CD4-positive, alpha-beta memory T cell (primary cell): ENCODE data around the gene CDKN2B. TPM values are rescaled to one million over a fixed set of nuclear protein-coding genes. Genes with fewer than 3 reads are reported as not detected.

Experiments
- CTCF ChIA-PET: fragments of 350-600 bp; sonication (Branson Sonifier 250); formaldehyde crosslinking; loops from one replicate; lab custom pipeline; 2021; ENCODE audit warnings: inconsistent platforms; ENCODE audit not compliant: partially characterized antibody; lab: Charles Lee
- POLR2A ChIA-PET: fragments of 350-600 bp; sonication (Branson Sonifier 250); formaldehyde crosslinking; loops from one replicate; lab custom pipeline; 2021; ENCODE audit not compliant: partially characterized antibody; lab: Charles Lee
- DNase-seq, 5 donors: peaks; one replicate each; pipeline versions ENCODE4 v3.0.0 to v3.0.0-alpha.2; 2020 to 2022; ENCODE audit warnings: mixed read lengths in 1 of 5
- H3K27ac ChIP-seq: one replicate; pipeline ENCODE4 v1.7.0; 2013; ENCODE audit warnings: low read depth, low read length
- H3K27me3 ChIP-seq: 2 replicates; pipeline ENCODE4 v1.7.0; 2013; ENCODE audit warnings: mild to moderate bottlenecking, low read length, moderate library complexity; ENCODE audit not compliant: insufficient read depth
- H3K36me3 ChIP-seq: 2 replicates; pipeline ENCODE4 v1.7.0; 2013; ENCODE audit warnings: mild to moderate bottlenecking, low read length, moderate library complexity; ENCODE audit not compliant: insufficient read depth
- H3K4me1 ChIP-seq: 2 replicates; pipeline ENCODE4 v1.7.0; 2013; ENCODE audit warnings: mild to moderate bottlenecking, low read length, moderate library complexity; ENCODE audit not compliant: insufficient read depth
- H3K4me3 ChIP-seq, 2 donors: one replicate each; pipeline ENCODE4 v1.7.0; 2013; ENCODE audit warnings: low read length in 2 of 2, mild to moderate bottlenecking in 1 of 2
- H3K9me3 ChIP-seq, 2 donors: one replicate each; pipeline ENCODE4 v1.7.0; 2013; ENCODE audit warnings: low read length in 2 of 2, control low read depth in 1 of 2; ENCODE audit not compliant: control insufficient read depth in 1 of 2
- H3K27ac Mint-ChIP-seq, 7 donors: one replicate each; pipeline ENCODE4 v1.8.0; 2020 to 2021; ENCODE audit warnings: mixed read lengths in 7 of 7, mild to moderate bottlenecking in 6 of 7, inconsistent platforms in 3 of 7, moderate library complexity in 3 of 7
- H3K27me3 Mint-ChIP-seq, 2 donors: one replicate each; pipeline ENCODE4 v1.8.0; 2020 to 2021; ENCODE audit warnings: mixed read lengths in 2 of 2
- H3K36me3 Mint-ChIP-seq, 2 donors: one replicate each; pipeline ENCODE4 v1.8.0; 2020 to 2021; ENCODE audit warnings: mixed read lengths in 2 of 2, inconsistent platforms in 1 of 2, mild to moderate bottlenecking in 1 of 2
- H3K4me1 Mint-ChIP-seq, 4 donors: one replicate each; pipeline ENCODE4 v1.8.0; 2020 to 2021; ENCODE audit warnings: mixed read lengths in 4 of 4, mild to moderate bottlenecking in 1 of 4
- H3K4me3 Mint-ChIP-seq, 8 donors: one replicate each; pipeline ENCODE4 v1.8.0; 2020 to 2021; ENCODE audit warnings: mixed read lengths in 8 of 8, mild to moderate bottlenecking in 7 of 8, moderate library complexity in 6 of 8, inconsistent platforms in 3 of 8
- H3K9me3 Mint-ChIP-seq, 8 donors: one replicate each; pipeline ENCODE4 v1.8.0; 2020 to 2021; ENCODE audit warnings: mixed read lengths in 8 of 8, mild to moderate bottlenecking in 5 of 8, inconsistent platforms in 3 of 8, moderate library complexity in 1 of 8
- intact Hi-C: fragments of 100-400 bp; cut with micrococcal nuclease; formaldehyde crosslinking; loops from one replicate; pipeline ENCODE4 v1.15.1; 2023
- polyA plus RNA-seq, 2 donors: library from polyadenylated mRNA; unstranded; fragments of 300-500 nt; fragmentation: Illumina TruSeq; gene quantifications; one replicate each; pipeline ENCODE4 v1.2.3, GENCODE V29; 2021
- total RNA-seq, 2 experiments: library from RNA; stranded (reverse); gene quantifications; one replicate each; pipeline ENCODE4 v1.2.3, GENCODE V29; 2021

Gene CDKN2B
- total and polyA plus RNA-seq, 4 experiments from 2014 or later, result 0.26 to 2.1 (median 0.64) TPM

DNA sequence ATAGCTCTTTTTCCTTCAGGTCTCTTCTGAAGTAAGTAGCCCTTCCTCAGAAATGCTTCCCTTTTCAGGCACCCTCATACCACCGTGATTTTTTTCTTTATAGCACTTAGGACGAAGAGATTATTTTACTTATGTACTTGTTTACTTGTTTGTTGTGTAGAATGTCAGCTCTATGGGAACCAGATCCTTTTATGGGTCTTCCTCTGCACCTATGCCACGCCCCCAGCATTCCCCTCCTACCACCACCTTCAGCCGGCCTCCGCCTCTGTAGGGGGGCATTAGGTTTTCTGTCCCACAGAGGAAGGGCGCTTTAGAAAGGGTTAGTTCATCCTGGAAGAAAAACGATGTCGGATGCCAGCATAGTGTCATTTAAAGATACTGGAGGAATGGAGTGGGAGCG lies 12.7 kb downstream of the CDKN2B start:
- POLR2A ChIA-PET, result no interaction called here
- H3K36me3 Mint-ChIP-seq, result peaks cover 0 to 6% of the 10 kb centered on the region in 2 donors

GRCh38 chr9:21995666-21996398 lies 13.3 kb downstream of the CDKN2B start:
- peak in 3 of 5 donors; percentile 32 to 48 (median 36) for DNase-seq
- intact Hi-C loops, result loop anchor here (1.0 to 10.0 kb wide), 7 partner anchors 12 to 661 kb away; partner anchors contain the start of genes KLHL9 and MTAP

More for the DNA sequence above, 12.7 kb downstream of the CDKN2B start:
- H3K4me3 ChIP-seq, result no peak overlapping the region
- Mint-ChIP-seq H3K4me1 (peaks cover 6 to 33% (median 13%) of the 10 kb centered on the region in 4 donors), H3K9me3 (peaks cover 0 to 2% (median 0%) of the 10 kb centered on the region in 8 donors), H3K27me3 (peaks cover 8 to 9% of the 10 kb centered on the region in 2 donors), H3K27ac (peak overlapping the region; percentile 21 to 94 (median 37)), H3K4me3 (peak overlapping the region; percentile 70 to 99 (median 94))
- DNase-seq, result no peak
- H3K9me3 ChIP-seq, result no peaks in the 10 kb centered on the region
- intact Hi-C loops, result loop anchor here (10.0 kb wide), 1 partner anchor 662 kb away; the partner anchor contains the start of gene KLHL9
- no peak overlapping the region for H3K27ac ChIP-seq
- H3K36me3 ChIP-seq, result no peaks in the 10 kb centered on the region
- H3K27me3 ChIP-seq, result no peaks in the 10 kb centered on the region
- peaks cover 21% of the 10 kb centered on the region for H3K4me1 ChIP-seq
- CTCF ChIA-PET, result interaction anchor here (1.3 to 6.7 kb wide), 3 partner anchors 12 to 43 kb away, joined by 3 to 50 read pairs (median 18); partner anchors contain the start of gene CDKN2B

GRCh38 chr9:21995006-21995665 lies 14.0 kb downstream of the CDKN2B start:
- Mint-ChIP-seq H3K27me3 (peaks cover 0 to 3% of the 10 kb centered on the region in 2 donors), H3K9me3 (peaks cover 0 to 3% (median 0%) of the 10 kb centered on the region in 8 donors), H3K4me1 (peaks cover 6 to 33% (median 13%) of the 10 kb centered on the region in 4 donors), H3K4me3 (peak overlapping the region; percentile 93 to 100 (median 98)), H3K36me3 (peaks cover 0 to 6% of the 10 kb centered on the region in 2 donors), H3K27ac (peak overlapping the region; percentile 93 to 98 (median 95))
- peaks cover 21% of the 10 kb centered on the region for H3K4me1 ChIP-seq
- CTCF ChIA-PET, result interaction anchor here (1.0 to 6.7 kb wide), 8 partner anchors 13 to 182 kb away, joined by 3 to 50 read pairs (median 4); partner anchors contain the start of gene CDKN2B
- no peaks in the 10 kb centered on the region for H3K27me3 ChIP-seq
- H3K27ac ChIP-seq, result peak overlapping the region; percentile 75
- peak; percentile 84 to 89 (median 85) for DNase-seq
- POLR2A ChIA-PET, result interaction anchor here (0.7 to 1.7 kb wide), 8 partner anchors 8 to 193 kb away, joined by 3 to 9 read pairs (median 4); partner anchors contain the start of genes CDKN2B and MTAP
- no peaks in the 10 kb centered on the region for H3K36me3 ChIP-seq
- H3K4me3 ChIP-seq, result peak overlapping the region; percentile 92 to 94
- no peaks in the 10 kb centered on the region for H3K9me3 ChIP-seq
- intact Hi-C loops, result loop anchor here (1.0 to 10.0 kb wide), 7 partner anchors 13 to 660 kb away; partner anchors contain the start of genes KLHL9 and MTAP

More at GRCh38 chr9:21995666-21996398, 13.3 kb downstream of the CDKN2B start:
- Mint-ChIP-seq H3K36me3 (peaks cover 0 to 6% of the 10 kb centered on the region in 2 donors), H3K9me3 (peaks cover 0 to 2% (median 0%) of the 10 kb centered on the region in 8 donors), H3K27ac (peak overlapping the region; percentile 93 to 98 (median 94)), H3K4me1 (peaks cover 6 to 33% (median 13%) of the 10 kb centered on the region in 4 donors), H3K4me3 (peak overlapping the region; percentile 93 to 100 (median 98)), H3K27me3 (peaks cover 4 to 5% of the 10 kb centered on the region in 2 donors)
- Histone ChIP-seq H3K27ac (peak overlapping the region; percentile 75), H3K4me3 (peak overlapping the region; percentile 92 to 94), H3K36me3 (no peaks in the 10 kb centered on the region), H3K27me3 (no peaks in the 10 kb centered on the region), H3K9me3 (no peaks in the 10 kb centered on the region), H3K4me1 (peaks cover 21% of the 10 kb centered on the region)
- ChIA-PET CTCF (interaction anchor here (1.3 to 6.7 kb wide), 4 partner anchors 12 to 183 kb away, joined by 3 to 50 read pairs (median 16); partner anchors contain the start of gene CDKN2B), POLR2A (interaction anchor here (0.7 to 1.7 kb wide), 4 partner anchors 9 to 192 kb away, joined by 3 to 7 read pairs (median 4); no protein-coding TSS in a partner anchor)

DNA sequence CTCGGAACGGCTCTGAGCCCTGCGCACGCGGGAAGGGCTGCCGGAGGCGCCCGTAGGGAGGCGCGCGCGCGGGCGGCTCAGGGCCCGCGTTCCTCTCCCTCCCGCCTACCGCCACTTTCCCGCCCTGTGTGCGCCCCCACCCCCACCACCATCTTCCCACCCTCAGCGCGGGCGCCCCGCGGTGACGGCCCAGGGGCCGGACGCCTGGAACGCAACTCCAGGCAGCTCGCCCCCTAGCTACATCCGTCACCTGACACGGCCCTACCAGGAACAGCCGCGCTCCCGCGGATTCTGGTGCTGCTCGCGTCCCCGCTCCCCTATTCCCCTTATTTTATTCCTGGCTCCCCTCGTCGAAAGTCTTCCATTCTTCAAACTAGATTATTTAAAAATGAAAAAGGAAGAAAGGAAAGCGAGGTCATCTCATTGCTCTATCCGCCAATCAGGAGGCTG lies 14.5 kb downstream of the CDKN2B start, which contains the start of gene CDKN2B-AS1:
Gene CDKN2B-AS1, plus strand, starts transcription at position 236 of the 450 bp plus-strand sequence.
- H3K36me3 ChIP-seq, result no peaks in the 10 kb centered on the region
- Mint-ChIP-seq H3K4me1 (peaks cover 6 to 33% (median 13%) of the 10 kb centered on the region in 4 donors), H3K27me3 (peaks cover 0 to 2% of the 10 kb centered on the region in 2 donors), H3K27ac (peak within 1 kb of the TSS; percentile 93 to 98 (median 95)), H3K9me3 (peaks cover 0 to 5% (median 0%) of the 10 kb centered on the region in 8 donors), H3K4me3 (peak within 1 kb of the TSS; percentile 93 to 100 (median 98)), H3K36me3 (peaks cover 0 to 6% of the 10 kb centered on the region in 2 donors)
- peak within 1 kb of the TSS; percentile 92 to 94 for H3K4me3 ChIP-seq
- ChIA-PET POLR2A (interaction anchor here (0.6 to 1.7 kb wide), 13 partner anchors 8 to 193 kb away, joined by 3 to 9 read pairs (median 3); partner anchors contain the start of genes CDKN2B and MTAP), CTCF (interaction anchor here (1.0 to 6.7 kb wide), 8 partner anchors 12 to 181 kb away, joined by 3 to 50 read pairs (median 4); partner anchors contain the start of gene CDKN2B)
- peaks cover under 1% of the 10 kb centered on the region for H3K27me3 ChIP-seq
- peaks cover 21% of the 10 kb centered on the region for H3K4me1 ChIP-seq
- H3K27ac ChIP-seq, result peak within 1 kb of the TSS; percentile 75
- intact Hi-C loops, result loop anchor here (1.0 to 10.0 kb wide), 7 partner anchors 14 to 660 kb away; partner anchors contain the start of genes KLHL9 and MTAP
- DNase-seq, result peak in 1 of 5 donors; percentile 63
- no peaks in the 10 kb centered on the region for H3K9me3 ChIP-seq

GRCh38 chr9:21993893-21994555 lies 15.1 kb downstream of the CDKN2B start, which contains the start of gene CDKN2A:
CDKN2A (minus strand) TSS chr9:21994392.
- no peaks in the 10 kb centered on the region for H3K9me3 ChIP-seq
- POLR2A ChIA-PET, result interaction anchor here (0.6 to 1.6 kb wide), 8 partner anchors 12 to 181 kb away, joined by 3 to 9 read pairs (median 3); partner anchors contain the start of gene CDKN2B
- intact Hi-C loops, result loop anchor here (2.0 to 10.0 kb wide), 3 partner anchors 19 to 659 kb away; partner anchors contain the start of gene KLHL9
- CTCF ChIA-PET, result interaction anchor here (0.6 to 6.7 kb wide), 9 partner anchors 12 to 181 kb away, joined by 3 to 50 read pairs (median 4); partner anchors contain the start of gene CDKN2B
- Mint-ChIP-seq H3K36me3 (peaks cover 0 to 6% of the 10 kb centered on the region in 2 donors), H3K27me3 (peaks cover under 1 to 3% of the 10 kb centered on the region in 2 donors), H3K4me3 (peak within 1 kb of the TSS; percentile 93 to 100 (median 98)), H3K4me1 (peaks cover 6 to 33% (median 13%) of the 10 kb centered on the region in 4 donors), H3K27ac (peak within 1 kb of the TSS; percentile 93 to 98 (median 95)), H3K9me3 (peaks cover 0 to 5% (median 0%) of the 10 kb centered on the region in 8 donors)
- peaks cover 21% of the 10 kb centered on the region for H3K4me1 ChIP-seq
- no peaks in the 10 kb centered on the region for H3K36me3 ChIP-seq
- H3K27me3 ChIP-seq, result peaks cover 4% of the 10 kb centered on the region
- peak within 1 kb of the TSS; percentile 75 for H3K27ac ChIP-seq
- H3K4me3 ChIP-seq, result peak within 1 kb of the TSS; percentile 92 to 94
- DNase-seq, result peak; percentile 50 to 58 (median 52)
